Karpas-422 (cell line): ENCODE results near the gene ELMOD1. TPM values are rescaled to one million over a fixed set of nuclear protein-coding genes. Genes with fewer than 3 reads are reported as not detected.
A peak's percentile ranks its signal among the peaks of the same experiment; 100 is the strongest.

ENCODE experiments used
- DNase-seq: peaks from one replicate; pipeline ENCODE4 v3.0.0-alpha.2; 2015
- H2AFZ ChIP-seq: fragments of 200-600 bp; sonication (generic); 2 replicates; pipeline ENCODE4 v1.6.1; 2014; ENCODE audit warnings: antibody characterized with exemption, low read length, mixed read lengths
- H3K27ac ChIP-seq: fragments of 200-600 bp; sonication (generic); 2 replicates; pipeline ENCODE4 v1.5.1; 2014; ENCODE audit warnings: mild to moderate bottlenecking, low read length, moderate library complexity
- H3K27me3 ChIP-seq: fragments of 200-600 bp; sonication (generic); 2 replicates; pipeline ENCODE4 v1.6.1; 2014; ENCODE audit warnings: low read length, mixed read lengths
- H3K36me3 ChIP-seq: fragments of 200-600 bp; sonication (generic); 2 replicates; pipeline ENCODE4 v1.6.1; 2014; ENCODE audit warnings: low read length, mixed read lengths; ENCODE audit not compliant: insufficient read depth
- H3K4me1 ChIP-seq: fragments of 200-600 bp; sonication (generic); 2 replicates; pipeline ENCODE4 v1.6.1; 2014; ENCODE audit warnings: mild to moderate bottlenecking, low read length, mixed read lengths
- H3K4me2 ChIP-seq: fragments of 200-600 bp; sonication (generic); 2 replicates; pipeline ENCODE4 v1.6.1; 2014; ENCODE audit warnings: low read length, low read depth, mild to moderate bottlenecking; ENCODE audit not compliant: poor library complexity, severe bottlenecking
- H3K4me3 ChIP-seq: fragments of 200-600 bp; sonication (generic); 2 replicates; pipeline ENCODE4 v1.5.1; 2014; ENCODE audit warnings: mild to moderate bottlenecking, antibody characterized with exemption, low read length, mixed read lengths
- H3K79me2 ChIP-seq: fragments of 200-600 bp; sonication (generic); 2 replicates; pipeline ENCODE4 v1.6.1; 2014; ENCODE audit warnings: mild to moderate bottlenecking, low read length, mixed read lengths
- H3K9ac ChIP-seq: fragments of 200-600 bp; sonication (generic); 2 replicates; pipeline ENCODE4 v1.6.0; 2014; ENCODE audit warnings: low read length
- H3K9me2 ChIP-seq: fragments of 200-600 bp; sonication (generic), shearing (Covaris generic); replicated peaks from 2 replicates; pipeline ENCODE4 v1.6.0; 2014; ENCODE audit warnings: mild to moderate bottlenecking, low read length, moderate library complexity; ENCODE audit not compliant: insufficient read depth
- H3K9me3 ChIP-seq: fragments of 300-700, 200-600 bp; sonication (generic); 2 replicates; pipeline ENCODE4 v1.6.1; 2014; ENCODE audit warnings: low read length, mixed read lengths
- H4K20me1 ChIP-seq: fragments of 200-600 bp; sonication (generic); 2 replicates; pipeline ENCODE4 v1.6.1; 2014; ENCODE audit warnings: mild to moderate bottlenecking, antibody characterized with exemption, low read length, low read depth; ENCODE audit not compliant: insufficient read depth
- total RNA-seq: library from RNA; depleted of rRNA; stranded (reverse); fragments of >200 nt; shearing (Covaris generic); gene quantifications from 2 replicates; pipeline ENCODE4 v1.2.3, GENCODE V29; 2014; ENCODE audit warnings: low replicate concordance

Gene ELMOD1
- total RNA-seq, 1 experiment from 2014 or later = 2.0 TPM

- DNase-seq = no peak
- no peak overlapping the region for H3K27ac ChIP-seq
- H3K9me2 ChIP-seq = no peaks in the 10 kb centered on the region
- H3K4me3 ChIP-seq = no peak overlapping the region
- no peak overlapping the region for H3K4me2 ChIP-seq
- H3K36me3 ChIP-seq = no peaks in the 10 kb centered on the region
- no peaks in the 10 kb centered on the region for H3K4me1 ChIP-seq
- H2AFZ ChIP-seq = no peak overlapping the region
- no peak overlapping the region for H3K9ac ChIP-seq
- no peaks in the 10 kb centered on the region for H4K20me1 ChIP-seq
- H3K27me3 ChIP-seq = no peaks in the 10 kb centered on the region
- no peaks in the 10 kb centered on the region for H3K79me2 ChIP-seq
- H3K9me3 ChIP-seq = no peaks in the 10 kb centered on the region
Measured at GRCh38 chr11:107665018-107665417, 74.1 kb downstream of the ELMOD1 start.

- no peak for DNase-seq
- Histone ChIP-seq H3K79me2 (no peaks in the 10 kb centered on the region), H4K20me1 (no peaks in the 10 kb centered on the region), H3K4me3 (no peak overlapping the region), H3K27ac (no peak overlapping the region), H3K27me3 (no peaks in the 10 kb centered on the region), H3K4me2 (no peak overlapping the region), H3K36me3 (no peaks in the 10 kb centered on the region), H3K9me2 (no peaks in the 10 kb centered on the region), H3K4me1 (no peaks in the 10 kb centered on the region), H3K9ac (no peak overlapping the region), H3K9me3 (no peaks in the 10 kb centered on the region), H2AFZ (no peak overlapping the region)
Measured at GRCh38 chr11:107666911-107667613, 76.1 kb downstream of the ELMOD1 start.

- no peaks in the 10 kb centered on the region for H3K27me3 ChIP-seq
- H3K9ac ChIP-seq = no peak overlapping the region
- no peak overlapping the region for H3K4me2 ChIP-seq
- no peaks in the 10 kb centered on the region for H3K36me3 ChIP-seq
- no peak for DNase-seq
- no peaks in the 10 kb centered on the region for H3K9me2 ChIP-seq
- no peaks in the 10 kb centered on the region for H3K9me3 ChIP-seq
- H2AFZ ChIP-seq = no peak overlapping the region
- H3K4me3 ChIP-seq = no peak overlapping the region
- H3K79me2 ChIP-seq = no peaks in the 10 kb centered on the region
- no peaks in the 10 kb centered on the region for H3K4me1 ChIP-seq
- H3K27ac ChIP-seq = no peak overlapping the region
- no peaks in the 10 kb centered on the region for H4K20me1 ChIP-seq
Measured at GRCh38 chr11:107669191-107669740, 78.3 kb downstream of the ELMOD1 start.

GRCh38 chr11:107669893-107670601 lies 79.1 kb downstream of the ELMOD1 start:
- H3K9ac ChIP-seq = no peak overlapping the region
- H3K4me1 ChIP-seq = no peaks in the 10 kb centered on the region
- H3K27me3 ChIP-seq = no peaks in the 10 kb centered on the region
- H2AFZ ChIP-seq = no peak overlapping the region
- H3K9me3 ChIP-seq = no peaks in the 10 kb centered on the region
- no peak overlapping the region for H3K27ac ChIP-seq
- H3K79me2 ChIP-seq = no peaks in the 10 kb centered on the region
- no peaks in the 10 kb centered on the region for H3K36me3 ChIP-seq
- no peak for DNase-seq
- H3K4me3 ChIP-seq = no peak overlapping the region
- H3K9me2 ChIP-seq = no peaks in the 10 kb centered on the region
- H4K20me1 ChIP-seq = no peaks in the 10 kb centered on the region
- no peak overlapping the region for H3K4me2 ChIP-seq

GRCh38 chr11:107675902-107676301 lies 85.0 kb downstream of the ELMOD1 start:
- Histone ChIP-seq H3K9ac (peak overlapping the region; percentile 22; the same call in 1 of the 2 replicates), H3K9me3 (no peaks in the 10 kb centered on the region), H3K79me2 (no peaks in the 10 kb centered on the region), H2AFZ (peak overlapping the region; percentile 40), H3K27me3 (no peaks in the 10 kb centered on the region), H3K27ac (no peak overlapping the region), H3K4me1 (peaks cover 9% of the 10 kb centered on the region; the same call in 1 of the 2 replicates), H3K4me3 (peak overlapping the region; percentile 18; the same call in 1 of the 2 replicates), H4K20me1 (no peaks in the 10 kb centered on the region), H3K4me2 (peak overlapping the region; percentile 38), H3K9me2 (no peaks in the 10 kb centered on the region), H3K36me3 (no peaks in the 10 kb centered on the region)
- DNase-seq = no peak

- no peak overlapping the region for H3K27ac ChIP-seq
- no peaks in the 10 kb centered on the region for H3K36me3 ChIP-seq
- no peaks in the 10 kb centered on the region for H3K9me2 ChIP-seq
- peak overlapping the region; percentile 22; the same call in 1 of the 2 replicates for H3K9ac ChIP-seq
- no peaks in the 10 kb centered on the region for H3K79me2 ChIP-seq
- H3K27me3 ChIP-seq = no peaks in the 10 kb centered on the region
- H3K4me2 ChIP-seq = peak overlapping the region; percentile 38
- H3K4me1 ChIP-seq = peaks cover 9% of the 10 kb centered on the region; the same call in 1 of the 2 replicates
- H3K9me3 ChIP-seq = no peaks in the 10 kb centered on the region
- DNase-seq = no peak
- no peaks in the 10 kb centered on the region for H4K20me1 ChIP-seq
- peak overlapping the region; percentile 40 for H2AFZ ChIP-seq
- H3K4me3 ChIP-seq = peak overlapping the region; percentile 18; the same call in 1 of the 2 replicates
Measured at GRCh38 chr11:107676336-107677057, 85.5 kb downstream of the ELMOD1 start.

- no peak for DNase-seq
- no peaks in the 10 kb centered on the region for H3K9me3 ChIP-seq
- no peak overlapping the region for H3K9ac ChIP-seq
- peaks cover 9% of the 10 kb centered on the region; the same call in 1 of the 2 replicates for H3K4me1 ChIP-seq
- no peaks in the 10 kb centered on the region for H3K36me3 ChIP-seq
- no peaks in the 10 kb centered on the region for H4K20me1 ChIP-seq
- H3K79me2 ChIP-seq = no peaks in the 10 kb centered on the region
- H2AFZ ChIP-seq = no peak overlapping the region
- no peak overlapping the region for H3K27ac ChIP-seq
- H3K27me3 ChIP-seq = no peaks in the 10 kb centered on the region
- H3K9me2 ChIP-seq = no peaks in the 10 kb centered on the region
- H3K4me2 ChIP-seq = no peak overlapping the region
- no peak overlapping the region for H3K4me3 ChIP-seq
Measured at GRCh38 chr11:107677924-107678631, 87.1 kb downstream of the ELMOD1 start.
